ENCODE data around the gene GOLGA1.
A peak's percentile ranks its signal among the peaks of the same experiment; 100 is the strongest.

The GOLGA1 gene

DNA sequence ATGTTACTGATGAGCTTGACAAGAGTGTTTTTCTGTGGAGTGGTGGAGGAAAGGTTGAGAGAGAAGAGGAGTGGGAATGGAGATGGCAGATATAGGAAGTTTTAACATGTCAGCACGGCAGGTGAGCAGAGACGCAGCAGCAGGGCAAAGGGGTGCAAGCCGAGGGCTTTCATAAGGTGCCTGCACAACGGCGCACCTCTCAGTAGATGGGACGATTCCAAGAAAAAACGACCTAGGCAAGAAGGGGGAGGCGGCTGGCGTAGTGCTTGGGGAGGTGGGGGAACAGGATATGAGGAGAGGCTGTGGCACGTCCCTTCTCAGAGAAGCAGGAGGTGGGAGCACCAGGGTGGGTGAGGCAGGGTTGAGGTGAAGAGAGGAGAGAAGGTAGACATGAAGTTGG lies 54.4 kb downstream of the GOLGA1 start:
- DNase-seq (ENCODE audit: low read depth in 2 of 2): no peak

DNA sequence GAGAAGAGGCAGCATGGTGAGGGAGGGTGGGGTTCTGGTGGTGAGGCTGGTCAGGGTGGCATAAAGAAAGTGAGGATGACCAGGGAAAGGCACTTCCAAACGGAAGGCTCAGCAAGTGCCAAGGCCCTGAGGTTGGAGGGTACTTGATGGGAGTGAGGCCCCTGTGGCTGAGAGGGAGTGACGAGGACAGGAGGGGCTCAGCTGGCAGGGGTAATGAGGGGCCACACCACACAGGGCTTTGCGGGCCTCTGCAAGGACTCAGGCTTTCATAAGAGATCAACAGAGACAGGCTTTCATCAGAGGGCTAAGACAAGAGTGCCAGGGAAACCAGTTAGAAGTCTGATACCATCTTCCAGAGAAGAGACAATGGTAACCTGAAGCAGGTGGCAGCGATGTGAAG lies 55.3 kb downstream of the GOLGA1 start:
- no peak for DNase-seq (ENCODE audit: low read depth in 2 of 2)

DNA sequence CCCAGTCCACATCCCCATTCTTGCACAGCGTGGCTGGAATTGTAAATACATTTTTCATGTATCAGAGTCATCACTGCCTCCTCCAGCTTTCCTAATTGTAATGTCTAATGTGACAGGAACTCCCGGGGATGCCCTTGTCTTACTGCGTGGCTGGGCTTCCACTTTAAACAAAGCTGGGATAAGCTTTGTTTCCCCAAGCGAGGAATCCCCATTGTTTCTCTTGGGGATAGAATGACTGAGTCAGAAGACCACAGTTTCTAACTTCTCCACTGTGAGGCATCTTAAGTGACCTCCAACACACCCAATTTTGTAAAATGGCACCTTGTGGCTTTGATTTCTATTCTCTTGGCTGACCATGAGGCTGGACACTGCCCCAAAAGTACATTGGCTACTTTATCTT lies 56.5 kb downstream of the GOLGA1 start:
- no peak for DNase-seq (ENCODE audit: low read depth in 2 of 2)

DNA sequence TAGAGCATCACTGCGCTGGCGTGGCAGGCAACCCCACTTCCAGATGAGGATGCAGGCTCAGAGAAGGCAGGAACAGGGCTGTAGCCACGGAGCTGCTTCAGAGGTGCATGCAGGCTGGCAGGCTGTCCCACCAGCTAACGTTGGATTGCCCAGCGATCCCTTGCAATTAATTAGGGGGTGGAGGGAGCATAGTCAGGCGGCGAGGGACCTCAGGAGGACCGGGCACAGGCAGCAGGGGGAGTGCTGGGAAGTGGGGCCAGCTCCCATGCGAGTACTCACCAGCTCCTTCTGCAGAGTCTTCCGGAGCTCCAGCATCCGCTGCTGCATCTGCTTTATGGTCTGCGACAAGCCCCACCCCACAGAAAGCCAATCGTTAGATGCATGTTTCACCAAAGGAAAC lies 58.7 kb downstream of the GOLGA1 start:
- no peak for DNase-seq (ENCODE audit: low read depth in 2 of 2)

DNA sequence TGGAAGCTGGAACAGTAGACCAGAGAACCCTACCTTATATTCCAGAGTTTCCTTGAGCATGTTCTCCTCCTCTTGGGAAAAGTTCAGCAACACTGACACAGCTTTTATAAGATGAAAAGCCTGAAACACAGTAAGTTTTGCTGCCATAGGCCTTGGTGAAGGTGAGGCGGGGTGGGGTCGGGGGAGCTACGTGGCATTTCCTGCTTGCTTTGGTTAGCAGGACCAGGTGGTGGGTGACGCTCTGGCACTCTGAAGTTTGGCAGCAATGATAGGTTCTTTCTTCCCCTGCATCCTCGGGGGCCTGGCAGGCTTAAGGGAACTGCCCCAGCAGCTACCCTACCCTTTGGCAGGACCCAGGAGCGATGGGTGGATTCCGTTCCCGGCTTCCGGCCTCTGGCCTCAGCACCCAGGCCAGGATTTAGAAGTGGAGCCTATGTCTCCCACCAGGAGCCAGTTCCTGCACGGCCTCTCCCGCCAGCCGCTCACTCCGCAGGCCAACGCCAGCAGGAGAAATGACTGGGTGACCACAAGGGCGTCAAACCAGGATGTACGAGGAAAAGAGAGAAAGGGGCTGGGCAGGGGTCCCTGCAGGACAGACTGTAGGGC lies 59.6 kb downstream of the GOLGA1 start:
- no peak for DNase-seq (ENCODE audit: low read depth in 2 of 2)

DNA sequence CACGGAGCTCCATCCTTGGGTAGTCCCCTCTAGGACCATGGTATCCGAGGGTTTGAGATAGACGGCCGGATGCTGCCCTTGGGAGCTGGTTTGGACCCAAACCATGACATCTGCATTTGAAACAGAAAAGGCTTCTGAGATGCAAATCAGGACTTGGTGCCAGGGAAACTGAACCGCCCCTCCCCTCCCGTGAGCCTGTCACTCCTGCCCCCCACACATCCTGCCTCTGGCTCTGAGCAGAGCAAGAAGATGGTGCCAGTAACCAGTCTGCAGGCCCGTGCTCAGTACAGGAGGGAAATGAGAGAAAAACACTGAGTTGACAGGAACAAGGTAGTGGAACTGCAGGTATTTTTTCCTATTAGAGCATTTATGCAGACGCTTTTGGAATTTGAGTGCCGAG lies 60.4 kb downstream of the GOLGA1 start:
- DNase-seq (ENCODE audit: low read depth in 2 of 2): no peak

DNA sequence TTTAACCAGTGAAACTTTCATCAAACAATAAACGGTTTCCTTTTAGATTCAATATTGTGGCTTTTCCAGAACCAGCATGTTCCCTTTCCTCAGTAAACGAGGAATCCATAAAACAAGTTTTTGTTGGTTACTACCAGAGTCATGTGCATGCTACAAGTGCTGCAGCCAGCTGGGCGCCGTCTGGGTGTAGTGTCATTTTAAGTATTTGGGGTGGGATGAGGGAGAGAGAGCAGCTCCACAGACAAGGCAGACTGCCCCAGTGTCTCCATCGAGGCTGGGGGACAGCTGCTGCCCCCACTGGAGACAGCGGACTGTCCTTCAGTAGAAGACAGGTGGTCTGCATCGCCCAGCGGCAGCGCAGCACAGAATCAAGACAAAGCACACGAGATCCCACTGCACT lies 61.7 kb downstream of the GOLGA1 start:
- no peak for DNase-seq (ENCODE audit: low read depth in 2 of 2)

DNA sequence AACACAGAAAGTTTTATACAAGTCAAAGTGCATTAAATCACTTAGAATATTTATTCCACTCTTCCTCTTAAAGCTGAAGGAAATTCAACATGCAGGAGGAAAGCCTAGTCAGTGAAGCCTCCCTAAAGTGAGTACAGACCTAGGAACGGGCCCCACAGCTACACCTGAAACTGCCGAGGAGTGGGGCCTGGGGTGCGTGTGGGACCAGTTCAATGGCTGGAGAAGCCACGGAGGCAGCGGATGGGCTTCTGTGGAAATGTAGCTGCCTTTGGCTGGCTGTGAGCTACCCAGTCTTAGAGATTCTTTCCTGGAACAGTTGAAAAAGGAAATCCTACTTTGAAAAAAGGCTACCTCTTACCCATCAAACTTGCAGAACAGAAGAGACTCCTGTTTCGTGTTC lies 62.4 kb downstream of the GOLGA1 start:
- no peak for DNase-seq (ENCODE audit: low read depth in 2 of 2)

DNA sequence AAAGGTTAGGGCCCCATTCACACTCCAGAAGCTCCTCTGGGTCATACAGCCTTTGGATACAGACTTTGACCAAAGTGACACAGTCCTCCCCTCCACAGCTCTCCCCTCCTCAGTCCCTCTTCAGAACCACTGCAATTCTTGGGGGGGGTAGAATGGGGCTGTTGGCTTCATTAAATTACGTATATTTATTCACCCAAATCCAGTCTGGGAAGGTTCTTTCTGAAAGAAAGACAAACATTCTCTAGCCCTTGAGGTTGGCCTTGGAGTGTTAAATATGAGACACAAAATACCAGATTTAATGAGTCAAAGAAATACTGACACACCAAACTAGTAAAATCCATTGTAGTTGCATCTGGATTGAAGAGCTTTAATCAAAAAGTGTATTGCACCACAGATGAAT lies 62.9 kb downstream of the GOLGA1 start:
- DNase-seq (ENCODE audit: low read depth in 2 of 2): no peak

DNA sequence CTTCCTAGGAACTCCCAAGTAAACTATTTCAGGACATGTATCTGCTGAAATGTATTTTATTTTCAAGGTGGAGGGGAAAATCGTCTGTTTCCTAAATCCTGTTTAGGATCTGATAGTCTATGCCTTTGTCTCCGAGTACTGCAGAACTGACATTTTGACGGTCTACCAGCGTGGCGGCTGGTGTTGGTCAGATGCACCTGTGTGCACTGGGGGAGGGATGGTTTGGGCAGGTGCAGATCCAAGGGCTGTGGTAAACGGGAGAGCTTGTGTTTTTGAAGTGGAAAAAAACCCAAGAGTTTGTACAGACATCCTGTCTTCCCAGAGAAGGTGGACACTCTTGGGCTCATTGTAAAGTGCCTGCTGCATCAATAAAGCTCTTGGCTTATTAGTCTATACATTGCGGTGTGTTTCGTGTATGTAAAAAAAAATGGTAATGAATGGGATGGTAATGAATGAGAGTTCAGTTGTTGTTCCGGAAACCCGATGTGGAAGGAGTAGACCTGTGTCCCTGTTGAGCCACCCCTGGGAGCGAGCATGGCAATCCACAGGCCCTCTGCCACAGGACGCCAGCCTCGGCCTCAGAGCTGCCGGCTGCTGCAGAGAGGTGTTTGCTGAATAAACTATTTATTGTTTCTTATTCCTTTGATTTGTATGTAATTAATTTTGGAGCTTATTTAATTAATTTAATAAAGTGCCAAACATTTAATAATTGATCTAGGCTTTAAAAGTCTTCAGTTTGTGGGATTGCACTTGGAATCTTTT lies 63.7 kb downstream of the GOLGA1 start:
- DNase-seq (ENCODE audit: low read depth in 2 of 2): no peak

DNA sequence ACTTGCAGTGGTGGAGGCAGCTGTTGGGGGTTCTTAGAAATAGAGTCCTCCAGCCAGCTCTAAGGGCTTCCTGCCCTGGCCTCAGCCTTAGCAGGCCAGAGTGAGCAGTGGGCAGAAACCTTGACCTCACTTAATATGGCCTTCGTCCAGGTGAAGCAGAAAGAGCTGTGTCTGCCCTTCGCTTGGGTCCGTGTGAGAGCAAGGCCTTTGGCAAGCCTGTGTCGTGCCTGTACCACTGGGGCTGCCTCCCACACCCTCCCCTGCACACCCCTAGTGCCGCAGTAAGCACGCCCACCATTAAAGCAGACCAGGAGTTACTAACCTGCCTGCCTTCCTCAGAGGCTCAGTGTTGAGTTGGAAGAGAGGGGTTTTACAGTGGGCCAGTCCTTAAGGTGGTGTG lies 65.4 kb downstream of the GOLGA1 start:
- no peak for DNase-seq (ENCODE audit: low read depth in 2 of 2)

DNA sequence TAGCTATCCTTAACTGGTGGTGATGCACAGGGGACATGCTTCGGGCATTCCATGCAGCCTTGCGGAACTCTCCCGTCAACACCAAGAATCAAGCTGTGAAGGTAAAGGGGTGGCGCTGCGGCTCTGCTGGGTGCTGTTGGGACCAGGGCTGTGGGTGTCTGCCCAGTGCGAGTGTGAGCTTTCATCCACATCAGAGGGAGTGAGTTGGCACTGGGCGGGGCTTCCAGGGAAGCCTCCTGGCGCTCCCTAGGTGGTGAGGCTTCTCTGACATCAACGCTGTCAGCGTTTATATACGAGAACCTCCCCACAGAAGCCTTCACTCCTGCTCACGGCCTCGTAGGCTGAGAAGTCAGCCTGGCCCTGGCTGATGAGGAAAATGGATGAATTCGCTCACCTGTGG lies 67.2 kb downstream of the GOLGA1 start:
- DNase-seq (ENCODE audit: low read depth in 2 of 2): no peak

DNA sequence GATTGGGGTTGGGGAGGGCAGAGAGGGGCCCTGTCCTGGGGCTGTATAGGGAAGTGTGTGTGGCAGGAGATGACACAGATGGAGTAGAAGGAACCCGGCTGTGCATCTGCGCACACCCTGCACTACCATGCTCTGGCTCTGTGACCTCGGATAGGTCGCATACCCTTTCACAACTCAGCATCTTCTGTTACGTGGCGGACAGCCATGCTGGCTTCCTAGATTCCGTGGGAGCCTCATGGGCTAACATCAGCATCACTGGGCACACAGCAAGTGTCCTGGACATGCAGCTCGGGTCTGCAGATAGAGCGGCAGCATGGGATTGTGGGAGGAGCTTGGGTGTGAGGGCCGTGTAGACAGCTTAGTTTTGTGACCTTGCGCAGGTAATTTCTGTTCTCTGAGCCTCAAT lies 69.7 kb downstream of the GOLGA1 start:
- no peak for DNase-seq (ENCODE audit: low read depth in 2 of 2)

DNA sequence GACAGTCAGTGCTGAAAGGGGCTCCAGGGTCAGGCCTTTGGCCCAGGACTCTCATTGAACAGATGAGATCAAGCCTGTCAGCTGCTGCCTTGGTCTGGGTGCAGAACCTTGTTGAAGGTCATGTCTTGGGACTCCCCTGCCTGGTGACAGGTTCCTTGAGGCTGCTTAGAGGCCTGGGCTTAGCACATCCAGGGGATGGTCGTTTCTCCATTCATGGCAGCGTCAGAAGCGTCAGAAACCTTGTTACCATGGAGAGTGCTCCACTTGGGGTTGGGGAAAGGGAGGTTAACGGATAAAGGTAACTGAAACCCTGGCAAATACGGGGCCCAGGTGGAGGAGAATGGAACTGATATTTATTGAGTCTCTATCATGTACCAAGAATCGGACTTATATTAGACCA lies 70.2 kb downstream of the GOLGA1 start:
- no peak for DNase-seq (ENCODE audit: low read depth in 2 of 2)

DNA sequence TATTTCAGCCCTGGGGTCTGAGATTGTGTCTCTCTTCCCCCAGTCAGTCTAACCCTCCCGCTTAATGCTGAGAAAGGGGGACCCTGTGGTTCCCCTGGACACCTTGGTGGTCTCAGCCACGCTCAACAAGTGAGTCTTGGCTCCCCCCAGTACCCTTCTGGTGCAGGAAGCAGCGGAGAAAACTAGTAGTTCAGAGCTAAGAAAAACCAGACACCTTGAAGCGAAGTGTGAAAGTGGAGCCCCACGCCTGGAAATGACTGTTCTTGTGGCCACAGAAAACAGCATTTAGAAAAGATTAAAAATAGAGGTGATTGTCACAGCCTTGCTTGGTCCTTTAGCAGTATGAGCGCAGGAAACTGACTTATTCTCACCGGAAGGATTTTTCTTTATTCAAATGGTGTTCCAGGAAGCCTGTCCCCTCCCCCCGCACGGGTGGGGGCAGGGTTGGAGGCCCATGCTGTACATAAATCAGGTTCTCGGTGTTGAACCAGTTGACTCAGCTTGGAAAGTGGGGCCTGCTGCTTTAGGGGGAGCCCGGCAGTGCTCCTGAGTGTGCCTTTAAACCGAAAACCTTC lies 70.8 kb downstream of the GOLGA1 start:
- DNase-seq (ENCODE audit: low read depth in 2 of 2): peak; percentile 83 to 89

DNA sequence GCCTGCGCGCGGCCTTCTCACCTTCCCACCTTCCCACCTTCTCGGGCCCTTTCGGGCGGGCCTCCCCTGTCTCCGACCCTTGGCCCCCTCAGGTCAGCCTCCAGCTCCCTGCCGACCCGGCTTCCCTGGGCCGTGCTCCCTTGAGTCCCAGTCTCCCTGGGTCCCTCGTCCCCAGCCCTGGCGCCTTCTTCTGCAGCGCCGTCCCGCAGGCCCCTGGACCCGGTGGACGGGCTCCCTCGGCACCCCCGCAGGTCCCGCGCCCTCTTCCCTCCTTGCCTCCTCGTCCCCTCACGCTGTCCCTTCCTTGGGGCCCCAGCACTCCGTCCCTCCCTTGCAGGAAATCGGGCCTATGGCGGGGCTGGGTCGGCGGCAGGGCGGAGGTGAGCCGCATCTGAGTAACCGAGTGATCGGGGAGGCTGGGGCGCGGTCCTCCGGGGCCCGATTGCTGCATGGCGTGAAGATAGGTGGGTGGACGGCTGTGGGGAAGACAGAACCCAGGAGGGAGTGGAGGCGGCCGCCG lies 71.4 kb downstream of the GOLGA1 start:
- peak in 1 of 2 donors; percentile 37 for DNase-seq (ENCODE audit: low read depth in 2 of 2)

DNA sequence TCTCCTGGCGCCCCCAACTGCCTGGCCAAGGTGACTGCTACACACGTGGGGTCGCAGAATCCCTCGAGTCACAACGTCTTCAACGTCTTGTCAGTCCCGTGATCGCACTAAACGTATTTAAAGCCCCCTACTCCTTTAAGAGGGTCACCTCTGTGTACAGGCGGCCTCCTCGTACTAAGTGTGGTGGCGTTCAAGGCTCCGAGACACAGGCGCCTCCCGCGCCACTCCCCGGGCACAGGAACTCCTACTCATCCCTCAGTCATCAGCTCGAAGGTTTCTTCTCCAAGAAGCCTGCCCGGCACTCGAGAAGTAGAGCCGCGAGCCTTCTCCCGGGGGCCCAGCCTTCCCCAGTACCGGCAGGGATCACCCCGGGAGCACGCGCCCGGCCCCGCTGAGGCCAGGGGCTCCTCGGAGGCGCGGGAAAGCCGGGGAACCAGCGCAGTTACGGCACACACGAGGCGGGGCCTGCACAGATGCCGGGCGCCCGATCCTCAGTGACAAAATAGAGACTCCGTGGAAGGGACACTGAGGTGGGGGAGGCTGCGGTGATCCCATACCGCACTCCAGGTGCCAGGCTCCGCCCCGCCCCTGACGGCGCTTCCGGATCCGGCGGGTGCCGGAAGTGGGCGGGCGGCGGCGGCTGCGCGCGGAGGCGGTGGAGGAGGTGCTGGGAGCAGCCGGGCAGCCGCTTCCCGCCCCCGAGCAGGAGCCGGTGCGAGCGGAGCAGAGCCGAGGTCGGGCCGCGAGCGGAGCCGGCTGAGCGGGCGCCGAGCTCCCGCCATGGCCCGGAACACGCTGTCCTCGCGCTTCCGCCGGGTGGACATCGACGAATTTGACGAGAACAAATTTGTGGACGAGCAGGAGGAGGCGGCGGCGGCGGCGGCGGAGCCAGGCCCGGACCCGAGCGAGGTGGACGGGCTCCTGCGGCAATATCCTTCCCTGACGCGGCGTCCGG lies 72.1 kb downstream of the GOLGA1 start:
- DNase-seq (ENCODE audit: low read depth in 2 of 2): peak; percentile 88 to 91

DNA sequence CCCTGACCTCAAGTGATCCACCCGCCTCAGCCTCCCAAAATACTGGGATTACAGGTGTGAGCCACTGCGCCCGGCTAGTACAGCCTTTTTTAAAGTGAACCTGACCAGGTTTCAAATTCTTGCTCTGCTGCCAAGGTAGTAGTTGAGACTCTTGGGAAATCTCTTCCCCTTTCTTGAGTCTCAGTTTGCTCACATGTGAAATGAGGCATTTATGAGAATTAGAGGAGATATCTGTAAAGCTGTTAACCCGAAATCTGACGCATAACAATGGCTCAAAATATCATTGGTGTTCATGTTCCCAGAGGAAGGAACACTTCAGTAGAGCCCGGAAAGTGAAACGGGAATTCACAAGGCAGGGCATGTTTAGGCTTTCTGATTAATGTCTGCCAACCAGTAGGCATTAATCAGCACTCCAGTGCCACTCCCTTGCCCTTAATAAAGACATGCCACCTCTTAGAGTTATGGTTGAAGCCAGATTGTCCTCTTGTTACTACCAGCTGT lies 77.5 kb downstream of the GOLGA1 start:
- DNase-seq (ENCODE audit: low read depth in 2 of 2): no peak

DNA sequence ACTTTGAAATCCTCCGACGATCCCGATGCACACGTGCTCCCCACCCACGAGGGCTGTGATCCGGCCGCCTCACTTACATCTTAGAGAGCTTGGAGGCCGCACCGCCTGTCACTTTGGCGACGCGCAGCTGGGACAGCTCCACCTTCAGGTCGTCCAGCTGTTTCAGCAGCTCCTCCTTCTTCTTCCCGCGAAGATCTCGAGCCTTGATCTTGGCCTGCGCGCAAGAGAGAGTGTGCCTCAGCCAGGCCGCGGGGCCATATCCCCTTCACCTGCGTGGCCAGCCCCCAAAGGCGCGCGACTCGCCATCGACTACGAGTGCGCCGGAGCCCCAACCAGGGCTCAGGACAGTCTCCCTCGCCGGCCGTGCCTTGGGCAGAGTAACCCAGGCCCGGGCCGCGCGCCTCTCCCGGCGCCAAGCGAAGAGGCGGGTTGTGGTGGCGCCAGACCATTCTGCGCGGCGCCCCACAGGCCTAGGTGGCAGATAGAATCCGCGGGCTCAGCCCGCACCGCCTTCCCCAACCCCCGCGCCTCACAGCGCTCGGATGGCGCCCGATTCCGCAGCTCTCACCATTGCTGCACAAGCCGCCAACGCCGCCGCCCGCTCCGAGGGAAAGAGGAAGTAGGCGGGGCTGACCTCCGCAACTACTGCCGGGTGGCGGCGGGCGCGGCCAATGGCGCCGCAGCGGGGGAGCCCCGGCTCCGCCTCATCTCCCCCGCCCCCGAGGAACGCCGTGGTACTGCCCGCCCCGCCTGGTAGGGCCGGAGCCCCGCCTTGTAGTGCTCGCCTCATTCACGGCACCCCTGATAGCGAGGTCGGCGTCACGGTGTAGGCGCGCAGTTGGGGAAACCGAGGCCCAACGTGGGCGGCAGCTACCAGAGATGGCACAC lies 79.3 kb downstream of the GOLGA1 start, which contains the start of the genes ARPC5L and RPL35:
TSS of gene ARPC5L (plus strand) at position 789 of the 888 bp plus-strand sequence. CDS start 7,161 bp downstream, outside the sequence.
TSS of gene RPL35 (minus strand) at position 616 of the 888 bp plus-strand sequence. CDS start at position 571, 45 bp downstream.
- DNase-seq (ENCODE audit: low read depth in 2 of 2): peak; percentile 93 to 96

DNA sequence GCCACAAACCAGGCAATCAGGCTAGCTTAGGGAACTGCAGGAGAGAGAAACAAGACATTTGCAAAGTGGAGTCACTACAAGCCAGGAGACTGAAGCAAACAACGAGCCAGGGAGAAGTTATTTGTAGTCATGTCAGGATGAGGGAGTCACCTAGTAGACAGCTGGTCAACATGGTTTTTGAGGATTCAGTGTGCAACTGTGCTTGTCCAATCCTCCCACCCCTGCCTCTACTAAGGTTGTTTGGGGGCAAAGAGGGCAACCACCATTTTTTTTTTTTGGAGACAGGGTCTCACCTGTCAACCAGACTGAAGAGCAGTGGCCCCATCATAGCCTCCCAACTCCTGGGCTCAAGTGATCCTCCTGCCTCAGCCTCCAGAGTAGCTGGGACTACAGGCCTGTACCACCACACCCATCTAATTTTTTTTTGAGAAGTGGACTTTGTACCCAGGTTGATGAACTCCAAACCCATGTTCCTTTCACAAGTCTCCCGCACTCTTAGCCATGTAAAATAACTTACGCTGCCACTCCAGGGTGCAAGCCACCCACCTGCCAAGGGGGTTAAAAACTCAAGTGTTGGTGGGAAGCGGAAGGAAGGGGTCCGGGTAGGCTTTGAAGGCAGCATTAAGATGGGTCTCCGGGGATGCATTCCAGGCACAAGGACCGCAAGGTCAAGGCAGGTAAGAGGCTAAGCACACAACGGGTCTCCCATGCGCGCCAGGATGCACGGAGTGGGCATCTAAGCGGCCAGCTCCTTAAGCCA lies 80.1 kb downstream of the GOLGA1 start:
- no peak for DNase-seq (ENCODE audit: low read depth in 2 of 2)
